Neural crest cell (in vitro differentiated cells): ENCODE data around the gene EID2. TPM values are rescaled to one million over a fixed set of nuclear protein-coding genes. Genes with fewer than 3 reads are reported as not detected.

Source experiments
- DNase-seq: peaks from one replicate; pipeline ENCODE4 v3.0.0; 2021; ENCODE audit warnings: low read depth, mixed read lengths, low spot score
- H3K27ac Mint-ChIP-seq: one replicate; pipeline ENCODE4 v1.8.0; 2021; ENCODE audit warnings: mild to moderate bottlenecking, mixed read lengths; ENCODE audit not compliant: unreplicated experiment
- H3K27me3 Mint-ChIP-seq: 2 replicates; pipeline ENCODE4 v1.8.0; 2021; ENCODE audit warnings: low read depth, mild to moderate bottlenecking, mixed read lengths
- H3K36me3 Mint-ChIP-seq: 2 replicates; pipeline ENCODE4 v1.8.0; 2021; ENCODE audit warnings: low read depth, mild to moderate bottlenecking, mixed read lengths
- H3K4me1 Mint-ChIP-seq: 2 replicates; pipeline ENCODE4 v1.8.0; 2021; ENCODE audit warnings: mixed read lengths
- H3K4me3 Mint-ChIP-seq: one replicate; pipeline ENCODE4 v1.8.0; 2021; ENCODE audit warnings: mild to moderate bottlenecking, mixed read lengths
- H3K9me3 Mint-ChIP-seq: 2 replicates; pipeline ENCODE4 v1.8.0; 2021; ENCODE audit warnings: mixed read lengths
- total RNA-seq: library from RNA; stranded (reverse); gene quantifications from 2 replicates; pipeline ENCODE4 v1.2.1, GENCODE V29; 2021
- TF ChIP-seq, protein P1 (sequence below): fragments of 200-600 bp; sonication (generic); conservative IDR thresholded peaks from 2 replicates; pipeline ENCODE4 v1.5.0; 2021; ENCODE audit warnings: antibody characterized with exemption, mild to moderate bottlenecking

EID2 gene
- total RNA-seq, 1 donor from 2014 or later: 28.0 TPM

DNA sequence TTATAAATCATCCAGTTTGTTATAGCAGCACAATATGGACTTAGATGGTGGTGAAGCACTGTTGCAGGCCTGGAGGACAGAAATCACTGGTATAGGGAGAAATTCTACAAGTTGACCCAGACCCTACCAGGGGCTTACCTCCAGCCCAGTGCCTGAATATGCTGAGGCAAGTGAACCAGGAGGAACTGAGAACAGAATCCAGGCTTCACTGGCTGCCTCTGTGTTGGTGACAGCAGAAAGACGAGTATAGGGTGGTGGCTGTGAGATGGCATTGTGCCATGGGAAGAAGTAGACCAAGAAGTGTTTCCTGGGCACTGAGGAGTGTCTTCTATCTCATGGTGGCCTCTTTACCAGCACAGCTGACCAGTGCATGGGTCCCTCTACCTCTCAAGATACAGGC, 15.9 kb upstream of the EID2 start:
- no peaks in the 10 kb centered on the region for H3K36me3 Mint-ChIP-seq
- H3K27me3 Mint-ChIP-seq: peaks cover 80% of the 10 kb centered on the region
- H3K9me3 Mint-ChIP-seq: no peaks in the 10 kb centered on the region
- H3K4me3 Mint-ChIP-seq: no peak overlapping the region
- H3K27ac Mint-ChIP-seq: no peak overlapping the region
- no peaks in the 10 kb centered on the region for H3K4me1 Mint-ChIP-seq
- no peak for DNase-seq
- TF ChIP-seq, protein P1, sequence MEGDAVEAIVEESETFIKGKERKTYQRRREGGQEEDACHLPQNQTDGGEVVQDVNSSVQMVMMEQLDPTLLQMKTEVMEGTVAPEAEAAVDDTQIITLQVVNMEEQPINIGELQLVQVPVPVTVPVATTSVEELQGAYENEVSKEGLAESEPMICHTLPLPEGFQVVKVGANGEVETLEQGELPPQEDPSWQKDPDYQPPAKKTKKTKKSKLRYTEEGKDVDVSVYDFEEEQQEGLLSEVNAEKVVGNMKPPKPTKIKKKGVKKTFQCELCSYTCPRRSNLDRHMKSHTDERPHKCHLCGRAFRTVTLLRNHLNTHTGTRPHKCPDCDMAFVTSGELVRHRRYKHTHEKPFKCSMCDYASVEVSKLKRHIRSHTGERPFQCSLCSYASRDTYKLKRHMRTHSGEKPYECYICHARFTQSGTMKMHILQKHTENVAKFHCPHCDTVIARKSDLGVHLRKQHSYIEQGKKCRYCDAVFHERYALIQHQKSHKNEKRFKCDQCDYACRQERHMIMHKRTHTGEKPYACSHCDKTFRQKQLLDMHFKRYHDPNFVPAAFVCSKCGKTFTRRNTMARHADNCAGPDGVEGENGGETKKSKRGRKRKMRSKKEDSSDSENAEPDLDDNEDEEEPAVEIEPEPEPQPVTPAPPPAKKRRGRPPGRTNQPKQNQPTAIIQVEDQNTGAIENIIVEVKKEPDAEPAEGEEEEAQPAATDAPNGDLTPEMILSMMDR: no peak

DNA sequence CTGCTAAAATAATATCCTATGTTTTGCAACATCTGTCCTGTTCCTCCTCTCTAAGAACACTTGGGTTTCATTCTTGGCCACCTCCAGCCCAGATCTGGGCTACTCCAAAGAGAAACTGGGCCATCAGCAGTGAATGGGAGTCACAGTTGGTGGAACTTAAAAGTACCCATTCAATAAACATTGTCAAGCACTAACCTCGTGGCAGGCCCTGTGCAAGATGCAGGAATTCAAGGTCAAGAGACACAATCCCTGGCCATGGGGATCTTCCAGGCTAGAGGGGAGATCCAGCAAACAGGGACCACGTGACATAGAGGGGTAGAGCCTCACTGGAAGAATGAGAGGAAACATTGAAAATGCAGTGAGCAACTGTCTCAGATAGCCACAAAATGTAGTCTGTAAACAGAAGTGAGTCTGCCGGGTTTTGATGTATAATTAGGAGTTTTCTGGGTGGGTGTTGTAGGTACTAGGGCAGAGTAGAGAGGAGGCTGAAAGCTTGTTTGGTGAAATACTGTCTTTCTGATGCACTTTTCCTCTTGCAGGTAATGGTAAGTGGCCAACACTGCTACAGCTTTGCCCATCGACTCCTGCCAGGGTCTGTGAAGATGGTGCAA, 14.8 kb upstream of the EID2 start:
- Mint-ChIP-seq H3K4me3 (no peak overlapping the region), H3K36me3 (no peaks in the 10 kb centered on the region), H3K4me1 (no peaks in the 10 kb centered on the region), H3K27ac (no peak overlapping the region), H3K9me3 (no peaks in the 10 kb centered on the region), H3K27me3 (peaks cover 70% of the 10 kb centered on the region)
- DNase-seq: no peak
- TF ChIP-seq, protein P1: no peak

DNA sequence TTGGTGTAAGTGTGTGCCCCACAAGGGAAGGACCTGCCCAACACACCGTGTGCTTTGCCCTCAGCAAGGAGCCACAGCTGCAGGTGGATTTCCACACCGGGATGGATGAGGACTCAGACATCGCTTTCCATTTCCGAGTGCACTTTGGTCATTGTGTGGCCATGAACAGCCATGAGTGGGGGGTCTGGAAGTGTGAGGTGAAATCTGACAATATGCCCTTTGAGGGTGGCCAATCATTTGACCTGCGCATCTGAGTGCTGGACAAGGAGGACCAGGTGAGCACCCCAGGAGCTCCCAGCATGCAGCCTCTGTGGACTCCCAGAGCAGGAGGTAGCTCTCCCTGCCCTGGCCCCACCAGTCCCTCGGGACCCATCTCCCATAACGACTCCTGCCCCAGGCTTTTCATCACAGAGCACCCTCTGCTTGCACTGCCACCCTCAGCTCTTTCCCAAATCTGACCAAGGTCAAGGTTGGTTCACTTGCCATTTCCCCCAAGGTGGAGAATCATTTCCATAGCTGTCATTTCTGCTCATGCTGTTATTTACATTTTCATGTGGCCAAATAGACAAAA, 13.2 kb upstream of the EID2 start:
- no peak for DNase-seq
- Mint-ChIP-seq H3K27me3 (peaks cover 58% of the 10 kb centered on the region), H3K27ac (no peak overlapping the region), H3K4me1 (no peaks in the 10 kb centered on the region), H3K4me3 (no peak overlapping the region), H3K9me3 (no peaks in the 10 kb centered on the region), H3K36me3 (no peaks in the 10 kb centered on the region)
- TF ChIP-seq, protein P1: no peak

DNA sequence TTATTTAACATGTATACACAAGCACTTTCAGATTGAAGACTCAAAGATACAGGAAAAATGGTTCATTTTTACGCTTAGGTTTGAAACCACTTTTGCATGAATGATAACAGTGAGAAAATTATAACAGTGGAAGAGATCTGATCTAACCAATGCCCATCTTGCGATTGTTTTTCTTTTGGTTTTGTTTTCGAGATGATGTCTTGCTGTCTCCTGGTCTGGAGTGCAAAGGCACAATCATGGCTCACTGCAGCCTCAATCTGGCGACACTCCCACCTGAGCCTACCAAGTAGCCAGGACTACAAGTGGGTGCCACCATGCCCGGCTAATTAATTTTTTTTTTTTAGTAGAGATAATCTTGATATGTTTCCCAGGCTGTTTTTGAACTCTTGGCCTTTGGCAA, 10.2 kb upstream of the EID2 start:
- no peaks in the 10 kb centered on the region for H3K36me3 Mint-ChIP-seq

DNA sequence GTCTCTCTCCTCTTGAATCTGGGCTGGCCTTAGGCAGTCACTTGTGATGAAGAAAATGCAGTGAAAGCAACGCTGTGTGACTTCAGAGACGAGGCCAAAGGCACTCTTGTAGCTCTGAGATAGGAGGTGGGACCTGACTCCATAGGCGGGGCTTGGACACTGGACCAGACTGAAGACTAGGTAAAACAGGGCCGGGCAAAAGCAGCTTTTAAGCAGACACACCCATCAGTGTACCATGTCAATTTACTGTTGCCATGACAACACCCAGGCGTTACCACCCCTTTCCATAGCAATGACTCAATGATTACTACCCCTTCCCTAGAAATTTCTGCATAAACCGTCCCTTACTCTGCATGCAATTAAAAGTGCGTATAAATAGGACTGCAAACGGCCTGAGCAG, 6.6 kb upstream of the EID2 start:
- Mint-ChIP-seq H3K4me1 (peaks cover 9% of the 10 kb centered on the region), H3K27me3 (peaks cover 33% of the 10 kb centered on the region), H3K36me3 (no peaks in the 10 kb centered on the region), H3K9me3 (no peaks in the 10 kb centered on the region), H3K4me3 (no peak overlapping the region), H3K27ac (no peak overlapping the region)
- DNase-seq: no peak
- TF ChIP-seq, protein P1: no peak

More for the DNA sequence above, 10.2 kb upstream of the EID2 start:
- H3K4me1 Mint-ChIP-seq: no peaks in the 10 kb centered on the region
- peaks cover 52% of the 10 kb centered on the region for H3K27me3 Mint-ChIP-seq
- no peak overlapping the region for H3K4me3 Mint-ChIP-seq
- TF ChIP-seq, protein P1: no peak
- DNase-seq: no peak
- no peak overlapping the region for H3K27ac Mint-ChIP-seq
- no peaks in the 10 kb centered on the region for H3K9me3 Mint-ChIP-seq
